ENCODE results near the gene TLCD2.

- TF ChIP-seq ZFX (CRISPR knock-in tag; IDR thresholded peaks at IDR 0.05) (peak; percentile 95), EZH2 (IDR thresholded peaks at IDR 0.05; ENCODE audit: borderline replicate concordance, low read depth, low read length) (no peak), TARDBP (IDR thresholded peaks at IDR 0.05) (no peak), ZNF274 (IDR thresholded peaks at IDR 0.05; ENCODE audit: borderline replicate concordance, low read depth, low read length) (no peak), ZNF282 (CRISPR knock-in tag; IDR thresholded peaks at IDR 0.05) (no peak), CREB3 (tag; conservative IDR thresholded peaks at IDR 0.05; ENCODE audit: low read depth) (no peak; the same call in 1 of the 2 replicates), EGR1 (conservative IDR thresholded peaks at IDR 0.05) (peak; percentile 26; the same call in 1 of the 2 replicates)
Observed at GRCh38 chr17:1730326-1731193, 20.4 kb upstream of the TLCD2 start.
